Effector CD4-positive, alpha-beta T cell (primary cell): Measurements from ENCODE around the gene OPN1SW.

ENCODE experiments used
- DNase-seq: peaks from one replicate; pipeline ENCODE4 v3.0.0-alpha.2; 2020

Gene OPN1SW

GRCh38 chr7:128757203-128757602, 18.4 kb downstream of the OPN1SW start:
- no peak for DNase-seq

GRCh38 chr7:128755819-128756476, 19.6 kb downstream of the OPN1SW start:
- DNase-seq = no peak

GRCh38 chr7:128755075-128755818, 20.3 kb downstream of the OPN1SW start:
- no peak for DNase-seq

- no peak for DNase-seq
Measured at GRCh38 chr7:128752251-128752650, 23.3 kb downstream of the OPN1SW start.

- DNase-seq = no peak
Measured at GRCh38 chr7:128747327-128748079, 28.1 kb downstream of the OPN1SW start.

GRCh38 chr7:128745706-128746105, 29.9 kb downstream of the OPN1SW start:
- no peak for DNase-seq

- DNase-seq = no peak
Measured at GRCh38 chr7:128744366-128744905, 31.2 kb downstream of the OPN1SW start.

- DNase-seq = no peak
Measured at GRCh38 chr7:128743112-128743772, 32.4 kb downstream of the OPN1SW start.

GRCh38 chr7:128742206-128742605, 33.4 kb downstream of the OPN1SW start:
- no peak for DNase-seq

- no peak for DNase-seq
Measured at GRCh38 chr7:128741491-128741890, 34.1 kb downstream of the OPN1SW start.

- DNase-seq = no peak
Measured at GRCh38 chr7:128740996-128741395, 34.6 kb downstream of the OPN1SW start.

- no peak for DNase-seq
Measured at GRCh38 chr7:128739990-128740682, 35.5 kb downstream of the OPN1SW start.

GRCh38 chr7:128739048-128739962, 36.3 kb downstream of the OPN1SW start, which contains the start of gene CALU:
TSS of gene CALU (plus strand) at chr7:128739359. CDS start at chr7:128748584, 9,225 bp downstream.
- DNase-seq = peak; percentile 94

GRCh38 chr7:128738570-128739047, 37.0 kb downstream of the OPN1SW start:
- DNase-seq = no peak

- no peak for DNase-seq
Measured at GRCh38 chr7:128737867-128738385, 37.7 kb downstream of the OPN1SW start.

- no peak for DNase-seq
Measured at GRCh38 chr7:128737441-128737840, 38.2 kb downstream of the OPN1SW start.

GRCh38 chr7:128735436-128735835, 40.2 kb downstream of the OPN1SW start:
- no peak for DNase-seq

GRCh38 chr7:128734890-128735289, 40.7 kb downstream of the OPN1SW start:
- DNase-seq = no peak

- no peak for DNase-seq
Measured at GRCh38 chr7:128733278-128733645, 42.3 kb downstream of the OPN1SW start.

- DNase-seq = no peak
Measured at GRCh38 chr7:128732521-128733277, 42.9 kb downstream of the OPN1SW start.
